ENCODE measurements around the gene CTSE. TPM values are rescaled to one million over a fixed set of nuclear protein-coding genes. Genes with fewer than 3 reads are reported as not detected.

CTSE gene
- total and polyA plus RNA-seq, 2 of the 8 experiments (the other 6 are each of a cell fraction or from before 2014, with no cell fraction given): 0.03 TPM; not detected in 1

GRCh38 chr1:206030191-206030590, 6.5 kb upstream of the CTSE start:
- POLR2A ChIA-PET (ENCODE audit: partially characterized antibody): interaction anchor here (0.9 kb wide), 1 partner anchor 281 kb away, joined by 3 read pairs; no protein-coding TSS in a partner anchor
- FAIRE-seq: no peak

More at GRCh38 chr1:206030191-206030590, 6.5 kb upstream of the CTSE start:
- Histone ChIP-seq H3K9ac (replicated peaks in 1 of 4; ENCODE audit: extremely low read depth in 1 of 4, low read depth in 3 of 4, low read length in 3 of 4) (no peak overlapping the region), H4K20me1 (replicated peaks in 1 of 2; ENCODE audit: control insufficient read depth in 1 of 2, insufficient read depth in 2 of 2, low read length in 2 of 2) (no peaks in the 10 kb centered on the region), H4K5ac (ENCODE audit: insufficient read length, low read depth, low read length) (no peak overlapping the region), H2BK12ac (ENCODE audit: low read depth, low read length) (no peak overlapping the region), H3K4me3 (ENCODE audit: extremely low read depth in 1 of 4, insufficient read depth in 2 of 4, low read depth in 3 of 4, low read length in 4 of 4) (no peak overlapping the region), H3K18ac (ENCODE audit: extremely low read depth, low read length) (no peak overlapping the region), H2AK5ac (ENCODE audit: low read depth, low read length) (no peak overlapping the region), H4K8ac (ENCODE audit: extremely low read depth, insufficient read depth, low read length) (no peak overlapping the region), H2BK120ac (replicated peaks; ENCODE audit: low read depth, low read length) (no peak overlapping the region), H3K79me2 (ENCODE audit: control insufficient read depth in 1 of 2, insufficient read depth in 2 of 2, low read length in 2 of 2) (no peaks in the 10 kb centered on the region), H2AFZ (ENCODE audit: low read length) (no peak overlapping the region), H2BK5ac (ENCODE audit: low read depth, low read length) (no peak overlapping the region), H3K4ac (replicated peaks; ENCODE audit: insufficient read length, low read depth, low read length) (no peak overlapping the region), H3K27ac (ENCODE audit: low read depth, low read length) (no peak overlapping the region), H3K79me1 (ENCODE audit: low read depth, low read length) (no peaks in the 10 kb centered on the region), H3K23me2 (ENCODE audit: low read depth, low read length) (no peaks in the 10 kb centered on the region), H3K23ac (ENCODE audit: insufficient read length) (no peak overlapping the region), H4K91ac (replicated peaks; ENCODE audit: insufficient read length, low read length) (no peak overlapping the region), H3K4me2 (ENCODE audit: insufficient read depth in 1 of 2, low read depth in 2 of 2, low read length in 2 of 2) (no peak overlapping the region), H3K27me3 (replicated peaks in 1 of 4; ENCODE audit: control insufficient read depth in 3 of 4, extremely low read depth in 1 of 4, insufficient read depth in 3 of 4, low read length in 3 of 4) (no peaks in the 10 kb centered on the region), H3K36me3 (ENCODE audit: control insufficient read depth in 2 of 4, insufficient read depth in 4 of 4, low read length in 3 of 4) (no peaks in the 10 kb centered on the region), H3K9me3 (ENCODE audit: insufficient read depth in 2 of 2, low read depth in 1 of 2, low read length in 1 of 2) (no peaks in the 10 kb centered on the region), H2BK15ac (ENCODE audit: low read length) (no peak overlapping the region), H2BK20ac (ENCODE audit: low read length) (no peak overlapping the region), H3K56ac (replicated peaks; ENCODE audit: insufficient read length, low read depth, low read length) (no peak overlapping the region), H3K4me1 (replicated peaks in 1 of 4; ENCODE audit: control insufficient read depth in 3 of 4, insufficient read depth in 4 of 4, low read length in 3 of 4) (peaks cover 0 to 3% (median 0%) of the 10 kb centered on the region in 4 experiments; a peak in 2 of 7 replicates), H3K14ac (ENCODE audit: insufficient read length) (no peak overlapping the region)
- WGBS, 2 experiments (ENCODE audit: extremely low coverage in 1 of 2, insufficient coverage in 1 of 2, insufficient read length in 1 of 2, insufficient replicate concordance in 2 of 2, low coverage in 1 of 2, low lambda C conversion rate in 2 of 2, missing lambda C conversion rate in 1 of 2): 81% methylated on average over 4 of the region's 4 CpGs; no CpG with 5 or more reads in 1 of the 2 experiments
- DNase-seq (ENCODE audit: low read depth in 1 of 2, low spot score in 2 of 2): no peak
- no peak for TF ChIP-seq GTF2F1 (IDR thresholded peaks at IDR 0.05; ENCODE audit: borderline replicate concordance, low read depth, low read length)
- CTCF ChIA-PET (ENCODE audit: partially characterized antibody): interaction anchor here (0.6 to 7.7 kb wide), 19 partner anchors 8 to 1855 kb away, joined by 3 to 166 read pairs (median 7); no protein-coding TSS in a partner anchor

All from H1 (cell line).